DND-41 (cell line): Measurements from ENCODE around the gene TIMM50.

Source experiments
- CTCF ChIP-seq: IDR thresholded peaks from 2 replicates; pipeline ENCODE4 v1.5.1; 2012; ENCODE audit warnings: borderline replicate concordance, low read length, moderate library complexity, mild to moderate bottlenecking; ENCODE audit not compliant: poor library complexity, severe bottlenecking; ENCODE audit errors: extremely low read depth
- EZH2 ChIP-seq: IDR thresholded peaks from 3 replicates; pipeline ENCODE4 v1.6.1; 2012; ENCODE audit warnings: borderline replicate concordance, low read depth, mild to moderate bottlenecking, moderate library complexity, low read length, inconsistent platforms; ENCODE audit not compliant: severe bottlenecking

- TF ChIP-seq CTCF = no peak
- no peak for TF ChIP-seq EZH2
Observed at GRCh38 chr19:39531834-39532232, 51.2 kb downstream of the TIMM50 start.
